T-cell (primary cell): Measurements from ENCODE around the gene DENND1A. TPM values are rescaled to one million over a fixed set of nuclear protein-coding genes. Genes with fewer than 3 reads are reported as not detected.

Experiments used
- ATAC-seq, 4 experiments: fragments of 200-7000 bp in 3 of 4; fragments of 150-1000 bp in 1 of 4; cut with Tn5 transposase; replicated peaks in 1 of 4; 1 replicate in 3 of 4; 2 replicates in 1 of 4; pipeline ENCODE4 v1.10.0; 2021; ENCODE audit warnings: moderate library complexity in 3 of 4, mild to moderate bottlenecking in 2 of 4, moderate number of reproducible peaks in 1 of 4
- CTCF ChIA-PET, 2 donors: fragments of 300-600 bp; sonication (Branson Sonifier 250); formaldehyde crosslinking; loops; one replicate each; lab custom pipeline; 2022; ENCODE audit warnings: antibody characterized with exemption in 2 of 2; lab: Charles Lee
- POLR2A ChIA-PET, 2 donors: fragments of 300-600 bp; sonication (Branson Sonifier 250); formaldehyde crosslinking; loops; one replicate each; lab custom pipeline; 2022; ENCODE audit warnings: antibody characterized with exemption in 2 of 2; lab: Charles Lee
- DNase-seq, 35 experiments: peaks; one replicate each; pipeline versions ENCODE4 v3.0.0 to v3.0.0-alpha.2; 2013 to 2023
- H3K27ac ChIP-seq: one replicate; pipeline ENCODE4 v1.5.1; 2013; ENCODE audit warnings: low read length
- H3K27me3 ChIP-seq, 2 experiments: replicated peaks in 1 of 2; 1 replicate in 1 of 2; 2 replicates in 1 of 2; pipeline versions ENCODE4 v1.6.1 to v1.7.0; 2013; ENCODE audit warnings: low read length in 1 of 2, mixed read lengths in 1 of 2; ENCODE audit not compliant: control insufficient read depth in 2 of 2, insufficient read depth in 2 of 2; ENCODE audit errors: extremely low read depth in 1 of 2
- H3K36me3 ChIP-seq, 2 donors: 1 replicate in 1 of 2; 2 replicates in 1 of 2; pipeline versions ENCODE4 v1.6.1 to v1.7.0; 2013; ENCODE audit warnings: low read length in 1 of 2; ENCODE audit not compliant: control insufficient read depth in 2 of 2, insufficient read depth in 1 of 2; ENCODE audit errors: extremely low read depth in 1 of 2
- H3K4me1 ChIP-seq, 2 experiments: 1 replicate in 1 of 2; 2 replicates in 1 of 2; pipeline versions ENCODE4 v1.6.1 to v1.7.0; 2013; ENCODE audit warnings: low read length in 2 of 2, mixed read lengths in 1 of 2; ENCODE audit not compliant: insufficient read depth in 2 of 2, control insufficient read depth in 1 of 2; ENCODE audit errors: extremely low read depth in 1 of 2
- H3K4me3 ChIP-seq, 2 donors: 1 replicate in 1 of 2; 2 replicates in 1 of 2; pipeline versions ENCODE4 v1.5.1 to v1.7.0; 2013; ENCODE audit warnings: mild to moderate bottlenecking in 2 of 2, low read length in 1 of 2, moderate library complexity in 1 of 2; ENCODE audit not compliant: control insufficient read depth in 1 of 2; ENCODE audit errors: extremely low read depth in 1 of 2
- H3K9me3 ChIP-seq: 2 replicates; pipeline ENCODE4 v1.7.0; 2013
- H3K27ac Mint-ChIP-seq, 2 donors: one replicate each; pipeline ENCODE4 v1.8.0; 2020 to 2021; ENCODE audit warnings: mild to moderate bottlenecking in 2 of 2, mixed read lengths in 2 of 2
- H3K27me3 Mint-ChIP-seq, 2 donors: one replicate each; pipeline ENCODE4 v1.8.0; 2021 to 2022; ENCODE audit warnings: mixed read lengths in 2 of 2
- H3K36me3 Mint-ChIP-seq: one replicate; pipeline ENCODE4 v1.8.0; 2021; ENCODE audit warnings: mixed read lengths
- H3K4me1 Mint-ChIP-seq, 3 donors: one replicate each; pipeline ENCODE4 v1.8.0; 2020 to 2022; ENCODE audit warnings: mixed read lengths in 3 of 3, mild to moderate bottlenecking in 1 of 3
- H3K4me3 Mint-ChIP-seq, 3 donors: one replicate each; pipeline ENCODE4 v1.8.0; 2020 to 2022; ENCODE audit warnings: mild to moderate bottlenecking in 3 of 3, mixed read lengths in 3 of 3, moderate library complexity in 3 of 3
- H3K9me3 Mint-ChIP-seq, 3 donors: one replicate each; pipeline ENCODE4 v1.8.0; 2020 to 2022; ENCODE audit warnings: mixed read lengths in 3 of 3
- WGBS: methylation state at CpG from one replicate; pipeline ENCODE4 v1.1.5; 2013; ENCODE audit warnings: missing lambda C conversion rate; ENCODE audit not compliant: insufficient coverage; 5-methylcytosine and 5-hydroxymethylcytosine counted together
- total RNA-seq, 35 experiments: library from RNA in 6 of 35; stranded (reverse) in 6 of 35; fragments of 120-200 nt in 1 of 35; gene quantifications; one replicate each; pipeline versions ENCODE4 v1.2.1 to v1.2.4 and lab custom pipeline; 2013 to 2026

DENND1A gene
- total RNA-seq, 5 donors from 2014 or later (not counting 1 experiment from before 2014, with no cell fraction given) = 12.4 to 19.9 (median 14.1) TPM

DNA sequence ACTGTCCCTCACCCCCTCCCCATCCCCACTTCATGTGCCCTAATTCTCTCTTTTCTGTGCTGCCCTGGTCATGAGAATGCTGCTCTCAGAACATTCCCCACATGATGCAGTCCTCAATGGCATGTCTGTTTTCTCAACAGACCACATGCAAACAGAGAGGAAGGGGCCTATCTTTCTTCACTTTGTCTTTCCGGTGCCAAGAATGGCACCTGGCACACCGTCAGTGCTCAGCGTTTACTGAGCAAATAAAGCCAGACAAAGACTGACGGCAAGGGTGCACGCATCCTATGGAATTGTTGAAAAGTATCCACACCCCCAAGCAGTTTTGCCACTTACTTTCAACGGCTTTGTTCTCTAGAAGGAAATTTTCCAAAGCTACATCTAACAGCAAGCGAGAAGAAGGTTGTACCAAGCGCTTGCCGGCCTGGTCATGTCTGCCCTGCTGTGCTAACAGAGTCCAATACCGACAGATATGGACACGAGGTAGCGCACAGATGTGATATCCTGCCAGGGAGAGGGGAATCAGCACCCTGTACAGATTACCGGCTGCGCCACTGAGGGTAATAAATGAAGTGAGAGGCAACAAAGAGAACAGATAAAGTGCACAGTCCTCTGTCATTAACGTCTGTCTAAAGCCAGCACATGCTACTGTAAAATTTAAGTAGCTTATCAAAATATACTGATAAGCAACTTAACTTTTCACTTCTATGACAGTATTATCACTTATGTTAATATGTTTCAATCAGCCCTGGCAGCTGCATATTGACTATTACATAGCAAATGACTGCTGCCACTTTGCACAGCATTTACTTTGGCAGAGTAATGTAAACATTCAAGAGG is 251.7 kb downstream of the DENND1A start:
- WGBS = 100% methylated on average over 7 of the region's 15 CpGs
- H3K4me3 ChIP-seq = no peak overlapping the region
- peaks cover under 1 to 15% (median 10%) of the 10 kb centered on the region in 3 donors for H3K9me3 Mint-ChIP-seq

GRCh38 chr9:123676869-123677268 is 253.1 kb downstream of the DENND1A start:
- WGBS = 64% methylated on average over 1 of the region's 2 CpGs
- no peak overlapping the region for H3K27ac ChIP-seq
- H3K27me3 Mint-ChIP-seq = no peaks in the 10 kb centered on the region
- H3K4me1 ChIP-seq = peaks cover 7 to 11% of the 10 kb centered on the region in 2 experiments
- DNase-seq (no peak), ATAC-seq (no peak)
- no peaks in the 10 kb centered on the region for H3K27me3 ChIP-seq
- no peaks in the 10 kb centered on the region for H3K36me3 ChIP-seq
- no peak overlapping the region for H3K4me3 ChIP-seq
- POLR2A ChIA-PET = no interaction called here
- H3K4me3 Mint-ChIP-seq = no peak overlapping the region
- H3K36me3 Mint-ChIP-seq = peaks cover 62% of the 10 kb centered on the region
- no peak overlapping the region for H3K27ac Mint-ChIP-seq
- peaks cover 5% of the 10 kb centered on the region for H3K9me3 ChIP-seq
- peaks cover 5 to 25% (median 10%) of the 10 kb centered on the region in 3 donors for H3K9me3 Mint-ChIP-seq
- H3K4me1 Mint-ChIP-seq = peaks cover 10 to 22% (median 16%) of the 10 kb centered on the region in 3 donors
- CTCF ChIA-PET = no interaction called here

More for the DNA sequence above, 251.7 kb downstream of the DENND1A start:
- Mint-ChIP-seq H3K4me1 (peaks cover 10 to 22% (median 16%) of the 10 kb centered on the region in 3 donors), H3K27ac (no peak overlapping the region), H3K36me3 (peaks cover 58% of the 10 kb centered on the region), H3K27me3 (no peaks in the 10 kb centered on the region), H3K4me3 (no peak overlapping the region)
- Histone ChIP-seq H3K9me3 (peaks cover 2% of the 10 kb centered on the region), H3K27me3 (no peaks in the 10 kb centered on the region), H3K27ac (no peak overlapping the region), H3K4me1 (peaks cover 7 to 11% of the 10 kb centered on the region in 2 experiments), H3K36me3 (no peaks in the 10 kb centered on the region)
- POLR2A ChIA-PET = no interaction called here
- CTCF ChIA-PET = no interaction called here
- ATAC-seq (no peak), DNase-seq (no peak)

GRCh38 chr9:123669346-123669745 is 260.6 kb downstream of the DENND1A start:
- ChIA-PET CTCF (no interaction called here), POLR2A (no interaction called here)
- H3K9me3 ChIP-seq = peaks cover 5% of the 10 kb centered on the region
- no peak for DNase-seq
- no peaks in the 10 kb centered on the region for H3K4me1 ChIP-seq
- H3K4me3 ChIP-seq = no peak overlapping the region
- Mint-ChIP-seq H3K4me3 (no peak overlapping the region), H3K9me3 (peaks cover 10 to 37% (median 19%) of the 10 kb centered on the region in 3 donors), H3K27me3 (no peaks in the 10 kb centered on the region), H3K27ac (no peak overlapping the region), H3K36me3 (peaks cover 87% of the 10 kb centered on the region), H3K4me1 (no peaks in the 10 kb centered on the region)
- H3K27me3 ChIP-seq = no peaks in the 10 kb centered on the region
- no peak overlapping the region for H3K27ac ChIP-seq
- H3K36me3 ChIP-seq = peaks cover 0 to 9% of the 10 kb centered on the region in 2 donors
- no peak for ATAC-seq
- WGBS = 92% methylated on average over 2 of the region's 3 CpGs

DNA sequence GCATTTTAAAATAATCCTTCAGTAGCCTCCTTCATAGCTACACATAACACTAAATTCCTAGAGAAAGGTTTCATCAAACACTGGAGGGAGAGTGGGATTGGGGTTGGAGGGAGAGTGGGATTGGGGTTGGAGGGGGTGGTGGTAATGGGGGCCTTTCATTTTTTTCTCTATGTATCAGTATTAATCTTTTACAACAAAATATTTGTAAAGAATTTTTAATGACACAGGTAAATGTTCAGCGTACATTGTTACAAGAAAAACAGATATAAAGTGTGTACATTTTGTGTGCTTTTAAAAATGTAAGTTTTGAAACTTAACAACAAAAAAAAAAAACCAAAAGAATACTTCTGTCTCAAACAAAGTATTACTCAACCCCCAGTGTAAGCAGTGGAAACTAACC is 266.4 kb downstream of the DENND1A start:
- H3K4me1 ChIP-seq = no peaks in the 10 kb centered on the region
- H3K9me3 ChIP-seq = no peaks in the 10 kb centered on the region
- no peak overlapping the region for H3K27ac ChIP-seq
- WGBS = no CpG with 5 or more reads among the region's 1 CpG
- H3K9me3 Mint-ChIP-seq = peaks cover 16 to 34% (median 28%) of the 10 kb centered on the region in 3 donors
- no peak for ATAC-seq
- no peak overlapping the region for H3K27ac Mint-ChIP-seq
- no peak overlapping the region for H3K4me3 ChIP-seq
- ChIA-PET POLR2A (no interaction called here), CTCF (no interaction called here)
- H3K4me3 Mint-ChIP-seq = no peak overlapping the region
- peaks cover 80% of the 10 kb centered on the region for H3K36me3 Mint-ChIP-seq
- H3K27me3 ChIP-seq = no peaks in the 10 kb centered on the region
- H3K36me3 ChIP-seq = peaks cover 0 to 15% of the 10 kb centered on the region in 2 donors
- H3K27me3 Mint-ChIP-seq = no peaks in the 10 kb centered on the region
- H3K4me1 Mint-ChIP-seq = peaks cover 0 to 6% (median 0%) of the 10 kb centered on the region in 3 donors
- no peak for DNase-seq

- Mint-ChIP-seq H3K9me3 (peaks cover 16 to 29% (median 25%) of the 10 kb centered on the region in 3 donors), H3K27me3 (no peaks in the 10 kb centered on the region), H3K27ac (no peak overlapping the region), H3K4me3 (no peak overlapping the region), H3K36me3 (peaks cover 69% of the 10 kb centered on the region), H3K4me1 (peaks cover 0 to 6% (median 0%) of the 10 kb centered on the region in 3 donors)
- Histone ChIP-seq H3K27me3 (no peaks in the 10 kb centered on the region), H3K36me3 (peaks cover 0 to 10% of the 10 kb centered on the region in 2 donors), H3K4me3 (no peak overlapping the region), H3K4me1 (no peaks in the 10 kb centered on the region), H3K27ac (no peak overlapping the region), H3K9me3 (no peaks in the 10 kb centered on the region)
- POLR2A ChIA-PET = no interaction called here
- WGBS = 95% methylated on average over 3 of the region's 8 CpGs
- ATAC-seq (no peak), DNase-seq (no peak)
- CTCF ChIA-PET = no interaction called here
Observed at GRCh38 chr9:123662057-123662776, 267.7 kb downstream of the DENND1A start.

GRCh38 chr9:123660691-123661466 is 269.0 kb downstream of the DENND1A start:
- ChIA-PET CTCF (no interaction called here), POLR2A (no interaction called here)
- Mint-ChIP-seq H3K9me3 (peaks cover 16 to 28% (median 25%) of the 10 kb centered on the region in 3 donors), H3K36me3 (peaks cover 64% of the 10 kb centered on the region), H3K4me1 (peaks cover 0 to 6% (median 0%) of the 10 kb centered on the region in 3 donors), H3K27me3 (no peaks in the 10 kb centered on the region), H3K4me3 (no peak overlapping the region), H3K27ac (no peak overlapping the region)
- Histone ChIP-seq H3K4me3 (no peak overlapping the region), H3K27ac (no peak overlapping the region), H3K27me3 (no peaks in the 10 kb centered on the region), H3K4me1 (no peaks in the 10 kb centered on the region), H3K9me3 (no peaks in the 10 kb centered on the region), H3K36me3 (peaks cover 0 to 6% of the 10 kb centered on the region in 2 donors)
- 92% methylated on average over 5 of the region's 9 CpGs for WGBS
- DNase-seq (no peak), ATAC-seq (no peak)
